GM12864 (cell line): ENCODE measurements around the gene PRR33.

ENCODE experiments used
- DNase-seq: peaks from one replicate; pipeline ENCODE4 v3.0.0-alpha.2; 2011; ENCODE audit warnings: low read depth
- H3K4me3 ChIP-seq: 2 replicates; pipeline ENCODE4 v1.5.1; 2011; ENCODE audit warnings: mild to moderate bottlenecking, low read depth, low read length, control low read depth
- CTCF ChIP-seq: IDR thresholded peaks from 2 replicates; pipeline ENCODE4 v1.5.1; 2011; ENCODE audit warnings: low read depth, mild to moderate bottlenecking, moderate library complexity, low read length, control low read depth, inconsistent platforms; ENCODE audit errors: missing control alignments

Gene PRR33

GRCh38 chr11:1899686-1900085 is 8.0 kb upstream of the PRR33 start:
- TF ChIP-seq CTCF = no peak
- H3K4me3 ChIP-seq = no peak overlapping the region
- no peak for DNase-seq

- no peak overlapping the region for H3K4me3 ChIP-seq
- no peak for DNase-seq
- TF ChIP-seq CTCF = no peak
These were observed 7.4 kb upstream of the PRR33 start for GRCh38 chr11:1899090-1899489.

- no peak for DNase-seq
These were observed 5.2 kb upstream of the PRR33 start for GRCh38 chr11:1896923-1897322.

DNA sequence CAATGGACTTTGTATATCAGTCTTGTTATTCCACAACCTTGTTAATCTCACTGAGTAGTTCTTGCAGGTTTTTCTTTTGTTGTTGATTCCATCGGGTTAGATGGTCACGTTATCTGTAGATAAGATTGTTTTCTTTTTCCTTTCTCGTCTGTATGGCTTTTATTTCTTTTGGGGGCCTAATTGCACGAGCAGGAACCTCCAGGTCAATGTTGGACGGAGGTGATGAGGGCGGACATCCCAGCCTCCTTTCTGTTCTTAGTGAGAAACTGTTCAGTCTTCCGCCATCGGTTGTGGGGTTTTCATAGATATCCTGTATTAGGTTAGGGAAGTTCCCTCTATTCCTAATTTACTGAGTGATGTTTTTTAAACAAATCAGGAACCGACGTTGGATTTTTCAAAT is 4.8 kb upstream of the PRR33 start:
- DNase-seq = no peak
- no peak for TF ChIP-seq CTCF
- H3K4me3 ChIP-seq = peak overlapping the region; percentile 32; the same call in 1 of the 2 replicates

More at GRCh38 chr11:1896923-1897322, 5.2 kb upstream of the PRR33 start:
- TF ChIP-seq CTCF = no peak
- H3K4me3 ChIP-seq = peak overlapping the region; percentile 32

GRCh38 chr11:1894759-1895158 is 3.1 kb upstream of the PRR33 start:
- DNase-seq = no peak
- H3K4me3 ChIP-seq = no peak overlapping the region
- TF ChIP-seq CTCF = no peak

GRCh38 chr11:1893581-1894359 is 2.1 kb upstream of the PRR33 start:
- H3K4me3 ChIP-seq = no peak overlapping the region
- no peak for DNase-seq

More at GRCh38 chr11:1893581-1894359, 2.1 kb upstream of the PRR33 start:
- no peak for TF ChIP-seq CTCF
